ENCODE measurements around the gene GGACT.

GRCh38 chr13:100600461-100600860, 11.9 kb upstream of the GGACT start:
- no peak for TF ChIP-seq POLR2A (IDR thresholded peaks at IDR 0.05)
- TF ChIP-seq CTCF (IDR thresholded peaks at IDR 0.05): no peak
- TF ChIP-seq EP300 (IDR thresholded peaks at IDR 0.05): no peak
- TF ChIP-seq POLR2AphosphoS5 (IDR thresholded peaks at IDR 0.05): no peak

Data from gastroesophageal sphincter (tissue), 3 donors.